ENCODE results near the gene MOB2. TPM values are rescaled to one million over a fixed set of nuclear protein-coding genes. Genes with fewer than 3 reads are reported as not detected.

The MOB2 gene
- total RNA-seq, 1 experiment from 2014 or later: 15.2 TPM

- no peak for DNase-seq (ENCODE audit: low spot score)
Observed at GRCh38 chr11:1487091-1487850, 692 bp upstream of the MOB2 start.

- DNase-seq (ENCODE audit: low spot score): no peak
Observed at GRCh38 chr11:1485504-1485885, 1.1 kb downstream of the MOB2 start.

- DNase-seq (ENCODE audit: low spot score): no peak
Observed at GRCh38 chr11:1484695-1485503, 1.7 kb downstream of the MOB2 start.

GRCh38 chr11:1484061-1484671, 2.4 kb downstream of the MOB2 start:
- no peak for DNase-seq (ENCODE audit: low spot score)

- DNase-seq (ENCODE audit: low spot score): no peak
Observed at GRCh38 chr11:1483445-1483961, 3.1 kb downstream of the MOB2 start.

GRCh38 chr11:1482581-1483444, 3.8 kb downstream of the MOB2 start:
- DNase-seq (ENCODE audit: low spot score): no peak

- no peak for DNase-seq (ENCODE audit: low spot score)
Observed at GRCh38 chr11:1481861-1482441, 4.6 kb downstream of the MOB2 start.

- DNase-seq (ENCODE audit: low spot score): no peak
Observed at GRCh38 chr11:1481483-1481825, 5.1 kb downstream of the MOB2 start.

- no peak for DNase-seq (ENCODE audit: low spot score)
Observed at GRCh38 chr11:1480555-1481482, 5.8 kb downstream of the MOB2 start.

- no peak for DNase-seq (ENCODE audit: low spot score)
Observed at GRCh38 chr11:1480191-1480554, 6.4 kb downstream of the MOB2 start.

GRCh38 chr11:1479678-1480118, 6.9 kb downstream of the MOB2 start:
- DNase-seq (ENCODE audit: low spot score): no peak

GRCh38 chr11:1479006-1479677, 7.4 kb downstream of the MOB2 start:
- DNase-seq (ENCODE audit: low spot score): no peak

- no peak for DNase-seq (ENCODE audit: low spot score)
Observed at GRCh38 chr11:1478544-1478943, 8.0 kb downstream of the MOB2 start.

- no peak for DNase-seq (ENCODE audit: low spot score)
Observed at GRCh38 chr11:1478011-1478410, 8.6 kb downstream of the MOB2 start.

GRCh38 chr11:1476940-1477736, 9.4 kb downstream of the MOB2 start:
- DNase-seq (ENCODE audit: low spot score): no peak

GRCh38 chr11:1475841-1476240, 10.7 kb downstream of the MOB2 start:
- no peak for DNase-seq (ENCODE audit: low spot score)

GRCh38 chr11:1473786-1474185, 12.8 kb downstream of the MOB2 start:
- no peak for DNase-seq (ENCODE audit: low spot score)

GRCh38 chr11:1473011-1473628, 13.5 kb downstream of the MOB2 start:
- no peak for DNase-seq (ENCODE audit: low spot score)

Data from H4 (cell line).